ENCODE results near the gene SPEN. TPM values are rescaled to one million over a fixed set of nuclear protein-coding genes. Genes with fewer than 3 reads are reported as not detected.

The SPEN gene
- polyA plus RNA-seq, 1 of the 3 experiments (the other 2 are of a cell fraction) = 6.1 TPM

GRCh38 chr1:15848929-15849774 is 1.6 kb downstream of the SPEN start (continued):
- no peak for TF ChIP-seq REST (IDR thresholded peaks at IDR 0.05; ENCODE audit: low read depth, low read length)
- TF ChIP-seq GABPA (IDR thresholded peaks at IDR 0.05; ENCODE audit: low read depth) = no peak
- TF ChIP-seq YY1 (IDR thresholded peaks at IDR 0.05; ENCODE audit: low read depth) = no peak
- no peak for TF ChIP-seq SMC3 (IDR thresholded peaks at IDR 0.05; ENCODE audit: low read depth, low read length)
- peak; percentile 50 for TF ChIP-seq NRF1 (IDR thresholded peaks at IDR 0.05; ENCODE audit: low read depth, low read length)
- TF ChIP-seq ZBTB33 (IDR thresholded peaks at IDR 0.05; ENCODE audit: borderline replicate concordance, low read depth) = no peak
- no peak for TF ChIP-seq USF1 (IDR thresholded peaks at IDR 0.05; ENCODE audit: borderline replicate concordance, low read depth)
- TF ChIP-seq CHD2 (IDR thresholded peaks at IDR 0.05; ENCODE audit: low read length, partially characterized antibody) = no peak
- 0 out of 2 replicates have a peak, but pooled peaks have one; percentile 0 for TF ChIP-seq ELF1 (IDR thresholded peaks at IDR 0.05)
- no peak for TF ChIP-seq FOXM1 (IDR thresholded peaks at IDR 0.05; ENCODE audit: low read depth)
- TF ChIP-seq TEAD4 (IDR thresholded peaks at IDR 0.05; ENCODE audit: borderline replicate concordance, insufficient read depth) = no peak
- TF ChIP-seq EP300 (IDR thresholded peaks at IDR 0.05; ENCODE audit: borderline replicate concordance in 1 of 2, low read depth in 1 of 2, low read length in 1 of 2) = no peak
- TF ChIP-seq MXI1 (IDR thresholded peaks at IDR 0.05; ENCODE audit: low read depth, low read length) = no peak
- no peak for TF ChIP-seq CTCF (IDR thresholded peaks at IDR 0.05)
- TF ChIP-seq PBX3 (IDR thresholded peaks at IDR 0.05) = peak; percentile 38
- peak; percentile 7; the same call in 1 of the 2 replicates for TF ChIP-seq RAD21 (IDR thresholded peaks at IDR 0.05; ENCODE audit: low read length)
- TF ChIP-seq RFX5 (IDR thresholded peaks at IDR 0.05; ENCODE audit: low read length) = no peak; the same call in 1 of the 2 replicates
- TF ChIP-seq MAX (IDR thresholded peaks at IDR 0.05; ENCODE audit: low read depth) = no peak; the same call in 1 of the 2 replicates
- TF ChIP-seq TAF1 (IDR thresholded peaks at IDR 0.05; ENCODE audit: borderline replicate concordance, low read depth, low read length) = peak; percentile 72
- 0 out of 2 replicates have a peak, but pooled peaks have one; percentile 38 for TF ChIP-seq RCOR1 (IDR thresholded peaks at IDR 0.05; ENCODE audit: low read length)
- peak; percentile 67; the same call in 1 of the 2 replicates for TF ChIP-seq SIN3A (IDR thresholded peaks at IDR 0.05; ENCODE audit: borderline replicate concordance, low read depth, low read length)
- TF ChIP-seq TCF12 (IDR thresholded peaks at IDR 0.05) = no peak
